HL-60 (cell line): ENCODE measurements around the gene SVIL.
"Not testable (repeated sequence)": the region's sequence is repeated elsewhere in the genome, so short reads cannot be mapped to it uniquely, and the experiment has no call there.

Experiments
- DNase-seq, 2 experiments: peaks; one replicate each; pipeline ENCODE4 v3.0.0-alpha.2; 2010 to 2020; ENCODE audit warnings: low read depth in 1 of 2, low spot score in 1 of 2
- H3K27ac ChIP-seq: fragments of 250-450 bp; sonication (Bioruptor Pico); replicated peaks from 2 replicates; pipeline ENCODE4 v1.5.1; 2020; ENCODE audit warnings: mild to moderate bottlenecking, moderate library complexity
- H3K27me3 ChIP-seq: fragments of 250-450 bp; sonication (Bioruptor Pico); 2 replicates; pipeline ENCODE4 v1.5.1; 2021; ENCODE audit warnings: mild to moderate bottlenecking, moderate library complexity; ENCODE audit not compliant: insufficient read depth, poor library complexity, severe bottlenecking
- H3K4me3 ChIP-seq: replicated peaks from 2 replicates; pipeline ENCODE4 v1.5.1; 2011; ENCODE audit warnings: mild to moderate bottlenecking, control low read depth, low read length; ENCODE audit not compliant: insufficient read depth
- CTCF ChIP-seq: IDR thresholded peaks from one replicate; pipeline ENCODE4 v1.5.1; 2011; ENCODE audit warnings: low read length, control low read depth, inconsistent platforms; ENCODE audit not compliant: insufficient read depth
- GABPA ChIP-seq: IDR thresholded peaks from 2 replicates; pipeline ENCODE4 v1.6.1; 2012; ENCODE audit warnings: low read depth
- POLR2AphosphoS5 ChIP-seq: IDR thresholded peaks from 2 replicates; pipeline ENCODE4 v1.6.1; 2012; ENCODE audit warnings: low read depth
- REST ChIP-seq: IDR thresholded peaks from 2 replicates; pipeline ENCODE4 v1.6.1; 2012; ENCODE audit warnings: low read depth; ENCODE audit not compliant: insufficient replicate concordance
- SPI1 ChIP-seq: IDR thresholded peaks from 2 replicates; pipeline ENCODE4 v1.6.1; 2012; ENCODE audit warnings: low read depth, mild to moderate bottlenecking, borderline replicate concordance

Gene SVIL

GRCh38 chr10:29578457-29578856 lies 56.3 kb downstream of the SVIL start:
- Histone ChIP-seq H3K4me3 (no peak overlapping the region), H3K27me3 (no peaks in the 10 kb centered on the region), H3K27ac (no peak overlapping the region)
- no peak for DNase-seq
- TF ChIP-seq GABPA (no peak), CTCF (no peak), REST (no peak), POLR2AphosphoS5 (no peak), SPI1 (no peak)

GRCh38 chr10:29576681-29577080 lies 58.1 kb downstream of the SVIL start:
- no peak for DNase-seq
- no peaks in the 10 kb centered on the region for H3K27me3 ChIP-seq
- TF ChIP-seq GABPA = no peak
- no peak for TF ChIP-seq CTCF
- TF ChIP-seq REST = no peak
- TF ChIP-seq POLR2AphosphoS5 = no peak
- TF ChIP-seq SPI1 = no peak
- no peak overlapping the region for H3K27ac ChIP-seq
- H3K4me3 ChIP-seq = no peak overlapping the region

GRCh38 chr10:29575098-29575455 lies 59.7 kb downstream of the SVIL start:
- Histone ChIP-seq H3K4me3 (no peak overlapping the region), H3K27me3 (no peaks in the 10 kb centered on the region), H3K27ac (no peak overlapping the region)
- DNase-seq = no peak
- no peak for TF ChIP-seq GABPA
- TF ChIP-seq CTCF = no peak
- TF ChIP-seq SPI1 = no peak

GRCh38 chr10:29574212-29575097 lies 60.3 kb downstream of the SVIL start:
- H3K4me3 ChIP-seq, H3K27ac ChIP-seq, H3K27me3 ChIP-seq, DNase-seq: not testable (repeated sequence)

- not testable (repeated sequence) for DNase-seq, H3K27me3 ChIP-seq, H3K27ac ChIP-seq, H3K4me3 ChIP-seq
These were observed 64.5 kb downstream of the SVIL start for GRCh38 chr10:29570248-29570647.
